ENCODE data around the gene LCN15. TPM values are rescaled to one million over a fixed set of nuclear protein-coding genes. Genes with fewer than 3 reads are reported as not detected.

Gene LCN15
- total and polyA plus RNA-seq, 2 of the 13 experiments (the other 11 are each of a cell fraction or from before 2014, with no cell fraction given): 1.3 to 53.7 TPM

GRCh38 chr9:136791516-136792276, 27.4 kb upstream of the LCN15 start (continued):
- TF ChIP-seq BATF2 (CRISPR knock-in tag; IDR thresholded peaks at IDR 0.05) (no peak), KMT2B (CRISPR knock-in tag; IDR thresholded peaks at IDR 0.05) (no peak), GRHL1 (CRISPR knock-in tag; conservative IDR thresholded peaks at IDR 0.05) (no peak), ZNF441 (CRISPR knock-in tag; IDR thresholded peaks at IDR 0.05; ENCODE audit: borderline replicate concordance) (0 out of 2 replicates have a peak, but pooled peaks have one; percentile 12), HMG20B (CRISPR knock-in tag; conservative IDR thresholded peaks at IDR 0.05) (no peak), ZFP36 (IDR thresholded peaks at IDR 0.05; ENCODE audit: borderline replicate concordance, low read depth, low read length, partially characterized antibody) (no peak), ZNF782 (CRISPR knock-in tag; IDR thresholded peaks at IDR 0.05; ENCODE audit: borderline replicate concordance) (no peak), ELF1 (CRISPR knock-in tag; IDR thresholded peaks at IDR 0.05) (0 out of 2 replicates have a peak, but pooled peaks have one; percentile 3), KDM2A (CRISPR knock-in tag; IDR thresholded peaks at IDR 0.05; ENCODE audit: borderline replicate concordance, low read depth) (0 out of 2 replicates have a peak, but pooled peaks have one; percentile 21), NFKBIZ (CRISPR knock-in tag; IDR thresholded peaks at IDR 0.05) (no peak), THAP11 (CRISPR knock-in tag; IDR thresholded peaks at IDR 0.05) (peak; percentile 2; the same call in 1 of the 2 replicates), ZNF383 (CRISPR knock-in tag; IDR thresholded peaks at IDR 0.05; ENCODE audit: borderline replicate concordance) (no peak), ZBTB25 (CRISPR knock-in tag; IDR thresholded peaks at IDR 0.05) (no peak), ATF4 (CRISPR knock-in tag; IDR thresholded peaks at IDR 0.05) (no peak), DNMT3B (CRISPR knock-in tag; conservative IDR thresholded peaks at IDR 0.05) (no peak), DDIT3 (CRISPR knock-in tag; IDR thresholded peaks at IDR 0.05) (no peak), HNRNPL (IDR thresholded peaks at IDR 0.05; ENCODE audit: low read depth, low read length) (peak; percentile 91), PAXIP1 (CRISPR knock-in tag; conservative IDR thresholded peaks at IDR 0.05) (no peak), AGO2 (optimal IDR thresholded peaks at IDR 0.05; ENCODE audit: low read depth, low read length) (peak; percentile 85), ZNF678 (CRISPR knock-in tag; IDR thresholded peaks at IDR 0.05) (peak; percentile 34; the same call in 1 of the 2 replicates), ZNF558 (CRISPR knock-in tag; IDR thresholded peaks at IDR 0.05; ENCODE audit: borderline replicate concordance) (0 out of 2 replicates have a peak, but pooled peaks have one; percentile 20)
